Erythroblast (primary cell): ENCODE measurements around the gene DQX1.

Experiments
- DNase-seq, 2 experiments: peaks; one replicate each; lab custom pipeline; 2025; lab: John Stamatoyannopoulos, UW
- GATA1 ChIP-seq: IDR thresholded peaks from 2 replicates; pipeline ENCODE4 v1.6.1; 2011; ENCODE audit warnings: low read depth, mild to moderate bottlenecking, control low read depth, low read length, moderate library complexity
- POLR2A ChIP-seq: IDR thresholded peaks from 2 replicates; pipeline ENCODE4 v1.6.1; 2011; ENCODE audit warnings: mild to moderate bottlenecking, low read length

Gene DQX1

GRCh38 chr2:74515271-74515980 is 10.6 kb downstream of the DQX1 start:
- TF ChIP-seq GATA1 (no peak), POLR2A (no peak)
- peak in 1 of 2 experiments; percentile 62 for DNase-seq

GRCh38 chr2:74514368-74515270 is 11.4 kb downstream of the DQX1 start, which contains the start of gene TLX2:
TSS of gene TLX2 (plus strand) at chr2:74514450. CDS start at chr2:74514807, 357 bp downstream.
- TF ChIP-seq GATA1 (no peak), POLR2A (no peak)
- DNase-seq: no peak

- TF ChIP-seq POLR2A: no peak
- no peak for TF ChIP-seq GATA1
- DNase-seq: peak in 1 of 2 experiments; percentile 63
Observed at GRCh38 chr2:74513605-74514367, 12.2 kb downstream of the DQX1 start.

- no peak for DNase-seq
- no peak for TF ChIP-seq POLR2A
- no peak for TF ChIP-seq GATA1
Observed at GRCh38 chr2:74512744-74513604, 13.1 kb downstream of the DQX1 start.

- no peak for TF ChIP-seq POLR2A
- TF ChIP-seq GATA1: no peak
- no peak for DNase-seq
Observed at GRCh38 chr2:74511104-74511989, 14.7 kb downstream of the DQX1 start.

- no peak for TF ChIP-seq POLR2A
- no peak for TF ChIP-seq GATA1
- DNase-seq: no peak
Observed at GRCh38 chr2:74510272-74510671, 15.8 kb downstream of the DQX1 start.

GRCh38 chr2:74507926-74508520 is 18.0 kb downstream of the DQX1 start:
- no peak for TF ChIP-seq GATA1
- TF ChIP-seq POLR2A: no peak
- peak; percentile 52 to 70 for DNase-seq

GRCh38 chr2:74507145-74507925 is 18.7 kb downstream of the DQX1 start, which contains the start of gene PCGF1:
TSS of gene PCGF1 (minus strand) at chr2:74507695. CDS start at chr2:74507668, 27 bp downstream.
- peak; percentile 98 for DNase-seq
- no peak for TF ChIP-seq GATA1
- peak; percentile 84 for TF ChIP-seq POLR2A

GRCh38 chr2:74505448-74506246 is 20.4 kb downstream of the DQX1 start:
- no peak for TF ChIP-seq POLR2A
- TF ChIP-seq GATA1: no peak
- no peak for DNase-seq

- DNase-seq: no peak
Observed at GRCh38 chr2:74504591-74504990, 21.4 kb downstream of the DQX1 start.

More at GRCh38 chr2:74504591-74504990, 21.4 kb downstream of the DQX1 start:
- TF ChIP-seq GATA1: no peak
- no peak for TF ChIP-seq POLR2A
